ENCODE results near the gene EEF1A2.
"Not testable (repeated sequence)": the region's sequence is repeated elsewhere in the genome, so short reads cannot be mapped to it uniquely, and the experiment has no call there.

Gene EEF1A2

DNA sequence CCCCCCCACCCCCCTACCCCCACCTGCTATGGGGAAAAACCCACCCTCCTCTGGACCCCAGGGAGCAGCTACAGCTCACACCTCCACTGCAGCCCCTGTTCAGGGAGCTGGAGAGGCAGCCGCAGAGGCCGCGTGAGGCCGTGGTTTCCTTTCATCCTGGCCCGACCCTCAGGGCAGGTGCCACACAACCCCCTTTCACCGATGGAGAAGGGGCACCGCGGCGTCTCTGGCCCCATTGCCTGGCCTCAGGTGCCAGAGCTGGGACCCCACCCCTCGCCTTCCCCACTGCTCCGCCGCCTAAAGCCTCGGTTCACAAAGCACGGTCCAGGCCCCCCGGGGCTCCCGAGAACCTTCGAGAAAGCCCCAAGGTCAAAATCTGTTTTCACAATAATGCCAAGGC is 14.6 kb downstream of the EEF1A2 start:
- no peak for DNase-seq

DNA sequence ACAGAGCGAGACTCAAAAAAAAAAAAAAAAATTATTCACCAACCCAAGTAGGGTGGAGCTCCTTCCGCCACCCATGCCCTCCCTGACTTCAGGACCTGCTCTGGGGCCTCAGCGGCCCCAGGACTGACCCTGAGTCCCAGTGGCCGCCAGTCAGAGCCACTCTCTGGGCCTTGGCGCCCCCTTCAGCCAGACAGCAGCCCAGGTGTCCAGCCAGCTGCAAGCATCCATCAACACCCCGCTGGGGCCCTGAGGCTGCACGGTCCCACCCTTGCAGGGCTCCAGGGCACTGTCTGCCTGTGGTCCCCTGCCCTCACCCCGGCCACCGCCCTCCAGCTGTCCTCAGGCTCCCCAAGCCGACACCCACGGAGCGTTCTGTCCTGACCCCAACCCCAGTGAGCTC is 15.0 kb downstream of the EEF1A2 start:
- no peak for DNase-seq

DNA sequence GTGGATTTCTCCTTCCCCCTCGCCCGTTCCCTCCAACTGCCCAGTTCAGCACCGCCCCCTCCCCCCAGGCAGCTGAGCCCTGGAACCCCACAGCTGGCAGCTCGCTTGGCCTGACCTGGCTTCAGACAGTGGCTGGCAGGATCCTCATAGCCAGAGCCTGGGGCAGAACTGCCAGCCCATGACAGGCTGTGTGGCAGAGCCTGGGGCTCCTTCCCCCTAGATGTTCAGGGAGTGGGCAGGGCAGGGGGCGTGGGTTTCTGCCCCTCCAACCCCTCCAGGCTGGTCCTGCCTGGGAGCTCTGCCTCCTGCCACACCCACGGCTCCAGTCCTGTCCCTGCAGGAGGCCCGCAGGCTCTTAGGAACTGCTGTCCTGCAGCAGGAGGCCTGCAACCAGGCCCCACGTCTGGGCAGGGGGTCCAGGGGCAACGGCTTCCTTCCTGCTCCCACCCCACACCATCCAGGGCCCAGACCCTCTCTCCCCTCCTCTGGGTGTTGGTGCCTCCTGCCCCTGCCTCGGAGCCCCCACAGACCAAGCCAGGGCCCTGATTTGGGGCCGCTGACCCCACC is 16.8 kb downstream of the EEF1A2 start:
- no peak for DNase-seq

DNA sequence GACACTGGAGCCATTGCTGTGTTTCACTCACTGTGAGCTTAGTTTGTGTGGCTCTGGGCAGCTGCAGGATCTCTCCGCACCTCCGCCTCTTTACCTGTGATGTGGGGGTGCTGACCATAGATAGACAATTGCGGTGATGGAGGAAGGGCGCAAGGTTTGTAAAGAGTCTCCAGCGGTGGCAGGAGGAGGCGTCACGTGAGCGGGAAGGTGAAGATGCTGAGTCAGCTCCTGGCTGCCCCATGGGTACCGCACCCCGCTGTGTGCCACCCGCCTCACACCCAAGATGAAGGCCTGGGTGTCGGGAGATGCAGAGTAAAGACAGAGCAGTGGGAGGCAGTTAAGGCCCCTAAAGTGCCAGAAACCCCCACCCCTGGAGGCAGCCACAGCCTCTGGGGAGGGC is 17.4 kb downstream of the EEF1A2 start:
- no peak for DNase-seq

GRCh38 chr20:63479695-63480419 is 19.0 kb downstream of the EEF1A2 start:
- DNase-seq, result not testable (repeated sequence)

- DNase-seq, result no peak
These were observed 20.3 kb downstream of the EEF1A2 start for GRCh38 chr20:63478346-63479302.

DNA sequence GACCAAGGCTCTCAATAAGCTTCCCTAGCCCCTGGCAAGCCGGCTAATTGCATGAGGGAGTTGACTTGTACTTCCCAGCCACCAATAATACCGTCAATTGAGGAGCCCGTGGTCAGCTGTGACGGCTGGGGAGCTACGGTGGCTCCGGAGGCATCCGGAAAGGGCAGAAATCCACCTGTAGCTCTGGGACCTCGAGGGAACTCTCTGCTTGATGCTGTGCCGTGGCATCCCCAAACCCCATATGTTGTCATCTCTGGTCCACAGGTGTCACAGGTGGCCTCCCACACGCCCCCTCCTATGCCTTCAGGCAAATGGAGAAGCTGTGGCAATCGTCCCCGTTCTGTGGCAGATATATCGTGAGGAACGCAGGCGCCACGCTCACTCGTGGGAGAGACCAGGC is 20.9 kb downstream of the EEF1A2 start:
- no peak for DNase-seq

- no peak for DNase-seq
These were observed 21.7 kb downstream of the EEF1A2 start for GRCh38 chr20:63477061-63477616.

DNA sequence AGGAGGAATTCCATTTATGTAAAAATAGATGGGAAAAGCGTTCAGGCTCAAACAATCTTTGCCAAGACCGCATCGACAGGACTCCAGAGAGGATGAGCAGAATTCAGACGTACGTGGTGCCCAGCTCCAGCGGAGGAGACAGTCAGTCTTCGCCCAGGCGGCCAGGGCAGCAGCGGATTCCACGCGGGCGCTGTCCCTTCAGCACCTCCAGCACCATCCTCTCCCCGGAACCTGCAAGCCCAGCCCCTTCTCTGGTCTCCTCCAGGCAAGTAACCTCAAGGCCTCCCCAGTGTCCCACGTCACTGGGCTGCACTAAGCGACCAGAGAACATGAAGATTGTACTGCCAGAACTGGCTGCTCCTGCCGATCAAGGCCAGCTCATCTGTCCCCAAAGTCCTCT is 23.7 kb downstream of the EEF1A2 start:
- no peak for DNase-seq

DNA sequence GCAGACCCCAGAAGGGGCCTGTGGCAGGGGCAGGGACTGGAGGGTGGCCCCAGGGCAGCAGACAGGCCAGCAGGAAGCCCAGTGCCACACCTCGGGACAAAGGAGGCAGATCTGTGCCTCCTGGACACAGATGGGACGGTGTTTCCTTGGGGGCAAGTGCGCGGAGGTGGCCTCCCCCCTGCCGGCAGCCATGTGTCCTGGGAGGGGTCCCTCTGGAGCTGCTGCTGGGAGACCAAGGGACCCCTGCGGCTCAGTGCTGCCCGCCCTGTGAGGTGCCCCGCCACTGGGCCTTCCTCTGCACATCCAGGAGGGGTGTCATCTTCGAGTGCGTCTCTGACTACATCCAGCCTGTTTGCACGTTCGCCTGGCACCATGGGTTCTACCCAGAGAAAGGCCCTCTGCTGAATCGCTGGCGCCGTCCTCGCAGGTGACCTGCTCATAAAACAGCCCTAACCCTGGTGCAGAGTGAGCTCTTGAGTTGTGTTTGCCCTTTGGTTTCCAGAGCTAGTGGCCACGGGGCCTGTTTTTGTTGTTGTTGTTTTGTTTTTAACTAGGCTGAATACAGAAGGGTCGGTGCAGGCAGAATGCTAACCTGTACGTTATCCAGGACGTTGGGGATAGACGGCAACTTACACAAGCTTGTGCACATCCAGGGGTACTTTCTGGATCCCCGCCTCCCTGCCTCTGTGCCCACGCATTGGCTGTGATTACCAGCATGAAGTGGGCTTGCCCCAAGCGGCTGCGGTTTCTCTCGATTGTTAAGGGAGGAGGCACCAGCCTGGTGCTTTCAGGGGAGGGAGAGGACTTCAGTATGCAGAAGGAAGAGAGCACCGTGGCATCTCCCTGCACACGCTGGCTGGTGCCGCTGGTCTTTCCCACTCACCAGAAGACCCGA is 25.1 kb downstream of the EEF1A2 start:
- no peak for DNase-seq

DNA sequence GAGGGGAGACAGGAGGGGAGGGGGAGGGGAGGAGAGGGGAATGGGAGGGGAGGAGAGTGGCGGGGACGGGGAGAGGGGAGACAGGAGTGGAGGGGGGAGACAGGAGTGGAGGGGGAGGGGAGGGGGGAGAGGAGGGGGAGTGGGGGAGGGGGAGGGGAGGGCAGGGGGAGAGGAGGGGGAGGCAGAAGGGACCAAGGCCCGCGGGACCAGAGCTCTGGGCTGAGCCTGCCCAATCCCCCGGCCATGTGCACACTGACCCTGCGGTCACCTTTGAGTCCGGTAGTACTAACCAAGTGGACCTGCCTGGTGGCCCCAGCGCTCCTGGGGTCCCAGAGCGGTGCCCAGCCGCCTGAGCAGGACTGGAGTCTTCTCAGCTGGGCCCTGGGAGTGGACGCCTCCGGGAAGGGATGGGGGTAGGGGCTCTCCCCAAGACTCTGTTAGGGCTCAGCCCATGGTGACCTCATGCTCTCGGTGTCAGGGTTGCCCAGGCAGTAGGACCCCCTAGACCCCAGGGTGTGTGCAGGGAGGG is 26.0 kb downstream of the EEF1A2 start:
- DNase-seq, result no peak

- DNase-seq, result no peak
These were observed 26.7 kb downstream of the EEF1A2 start, which contains the start of gene KCNQ2 for GRCh38 chr20:63471981-63472831. Gene KCNQ2, minus strand, starts transcription at chr20:63472655. Its CDS starts 192 bp downstream, at chr20:63472463.

DNA sequence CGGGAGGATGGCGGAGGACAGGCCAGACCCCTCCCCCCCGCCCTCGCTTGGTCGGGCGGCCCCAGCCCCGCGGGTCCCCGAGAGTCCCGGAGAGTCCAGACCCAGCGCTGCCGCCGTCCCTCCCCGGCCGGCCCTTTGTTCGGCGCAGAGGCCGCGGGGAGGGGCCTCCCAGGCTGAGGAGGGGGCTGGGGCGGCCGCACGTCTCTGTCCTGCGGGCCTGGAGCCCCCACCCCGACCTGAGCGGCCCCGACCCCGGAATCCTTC is 27.2 kb downstream of the EEF1A2 start:
- no peak for DNase-seq

- no peak for DNase-seq
These were observed 27.7 kb downstream of the EEF1A2 start for GRCh38 chr20:63471002-63471716.

GRCh38 chr20:63470410-63470809 is 28.5 kb downstream of the EEF1A2 start:
- no peak for DNase-seq

DNA sequence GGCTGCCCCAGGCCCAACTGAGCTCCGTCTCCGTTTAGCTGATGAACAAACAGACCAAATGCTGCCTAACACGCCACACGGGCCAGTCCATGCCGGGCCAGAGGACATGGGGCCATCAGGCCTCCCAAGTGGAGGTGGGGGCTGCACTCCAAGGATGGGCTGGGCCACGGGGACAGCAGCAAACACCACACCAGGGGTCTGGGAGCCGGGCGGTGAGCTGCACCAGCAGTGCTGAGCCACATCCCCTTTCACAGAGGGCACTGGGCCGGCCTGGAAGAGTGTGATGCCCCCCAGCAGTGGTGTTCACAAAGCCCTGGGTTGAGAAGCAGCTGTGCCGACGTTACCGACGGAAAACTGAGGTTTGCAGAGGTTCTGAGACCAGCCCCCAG is 29.2 kb downstream of the EEF1A2 start:
- no peak for DNase-seq

- DNase-seq, result no peak
These were observed 29.7 kb downstream of the EEF1A2 start for GRCh38 chr20:63469019-63469712.

GRCh38 chr20:63468421-63468820 is 30.5 kb downstream of the EEF1A2 start:
- no peak for DNase-seq

DNA sequence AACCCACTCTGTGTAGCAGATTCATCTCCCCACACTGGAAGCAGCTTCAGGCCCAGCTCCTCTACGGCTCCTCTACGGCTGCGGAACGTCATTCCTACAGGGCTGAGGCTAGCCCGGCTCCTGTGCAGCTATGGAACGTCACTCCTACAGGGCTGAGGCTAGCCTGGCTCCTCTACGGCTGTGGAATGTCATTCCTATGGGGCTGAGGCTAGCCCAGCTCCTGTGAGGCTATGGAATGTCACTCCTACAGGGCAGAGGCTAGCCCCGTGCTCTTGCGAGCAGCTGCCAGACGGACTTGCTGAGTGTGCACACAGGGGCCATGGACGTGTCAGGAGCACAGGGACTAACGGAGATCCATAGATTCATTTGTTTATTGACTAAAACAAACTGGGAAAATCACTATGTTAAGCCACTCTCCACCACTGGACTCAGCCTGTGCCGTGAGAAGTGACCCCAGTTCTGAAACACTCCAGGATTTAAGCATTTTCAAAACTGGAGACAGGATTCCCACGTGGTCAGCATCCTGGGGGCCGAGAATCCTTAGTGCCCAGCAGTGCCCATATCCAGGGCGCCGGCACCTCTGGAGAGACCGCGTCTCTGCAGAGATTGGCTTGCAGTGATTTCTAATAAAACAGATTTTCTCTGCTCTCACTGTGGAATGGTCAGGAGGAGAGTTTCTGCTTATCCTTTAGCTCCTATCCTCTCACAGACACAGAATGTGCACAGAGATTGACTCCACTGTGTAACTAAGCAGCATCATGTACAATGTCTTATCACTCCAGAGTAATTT is 31.4 kb downstream of the EEF1A2 start:
- no peak for DNase-seq

Measured in CD4-positive, alpha-beta T cell treated with Interleukin-17A for 1 hour (primary cell).